PC-3 (cell line): Measurements from ENCODE around the gene ABCA5. TPM values are rescaled to one million over a fixed set of nuclear protein-coding genes. Genes with fewer than 3 reads are reported as not detected.

Experiments
- ATAC-seq: fragments of 200-7000 bp; cut with Tn5 transposase; 2 replicates; pipeline ENCODE4 v1.9.1; 2020; ENCODE audit warnings: mild to moderate bottlenecking, moderate library complexity
- BruUV-seq: library from RNA; stranded (reverse); fragments of 400-500 nt; replicated peaks from 2 replicates; lab custom pipeline; 2021; lab: Mats Ljungman, UMichigan
- CTCF ChIA-PET: fragments of 300-600 bp; sonication (Branson Sonifier 250); formaldehyde crosslinking; loops from one replicate; lab custom pipeline; 2022; ENCODE audit warnings: antibody characterized with exemption; lab: Charles Lee
- POLR2A ChIA-PET: fragments of 300-600 bp; sonication (Branson Sonifier 250); formaldehyde crosslinking; loops from one replicate; lab custom pipeline; 2022; ENCODE audit warnings: antibody characterized with exemption; ENCODE audit not compliant: unreplicated experiment; lab: Charles Lee
- DNase-seq: peaks from one replicate; pipeline ENCODE4 v3.0.0-alpha.2; 2015
- H2AFZ ChIP-seq: fragments of 300-600 bp; sonication (generic); 2 replicates; pipeline ENCODE4 v1.6.0; 2016; ENCODE audit warnings: antibody characterized with exemption, low read length
- H3F3A ChIP-seq: fragments of 300-600 bp; sonication (generic); one replicate; pipeline ENCODE4 v1.6.0; 2017; ENCODE audit warnings: antibody characterized with exemption, low read length, control low read depth, mild to moderate bottlenecking; ENCODE audit not compliant: unreplicated experiment
- H3K27ac ChIP-seq: fragments of 300-600 bp; sonication (generic); 2 replicates; pipeline ENCODE4 v1.5.1; 2016; ENCODE audit warnings: mild to moderate bottlenecking, low read length
- H3K27me3 ChIP-seq: fragments of 300-600 bp; sonication (generic); 2 replicates; pipeline ENCODE4 v1.6.1; 2016; ENCODE audit warnings: low read length, mixed read lengths
- H3K36me3 ChIP-seq: fragments of 300-600 bp; sonication (generic); 2 replicates; pipeline ENCODE4 v1.6.1; 2016; ENCODE audit warnings: low read depth, mixed run types, low read length, mixed read lengths
- H3K4me1 ChIP-seq: fragments of 300-600 bp; sonication (generic); 2 replicates; pipeline ENCODE4 v1.5.1; 2016; ENCODE audit warnings: low read length; ENCODE audit not compliant: insufficient read depth
- H3K4me2 ChIP-seq: fragments of 300-600 bp; sonication (generic); 2 replicates; pipeline ENCODE4 v1.6.0; 2016; ENCODE audit warnings: low read length
- H3K4me3 ChIP-seq: fragments of 300-600 bp; sonication (generic); 2 replicates; pipeline ENCODE4 v1.5.1; 2016; ENCODE audit warnings: mild to moderate bottlenecking, low read length, mixed read lengths
- H3K79me2 ChIP-seq: fragments of 300-600 bp; sonication (generic); 2 replicates; pipeline ENCODE4 v1.6.1; 2017; ENCODE audit warnings: low read length, mixed read lengths
- H3K9ac ChIP-seq: fragments of 300-600 bp; sonication (generic); 2 replicates; pipeline ENCODE4 v1.6.0; 2016; ENCODE audit warnings: mild to moderate bottlenecking, low read length
- H3K9me2 ChIP-seq: fragments of 300-600 bp; sonication (generic); replicated peaks from 2 replicates; pipeline ENCODE4 v1.6.1; 2016; ENCODE audit warnings: mixed run types, low read length, mixed read lengths
- H3K9me3 ChIP-seq: fragments of 300-600 bp; sonication (generic); 2 replicates; pipeline ENCODE4 v1.6.1; 2016; ENCODE audit warnings: low read length, mixed read lengths
- H4K20me1 ChIP-seq: fragments of 300-600 bp; sonication (generic); 2 replicates; pipeline ENCODE4 v1.6.1; 2016; ENCODE audit warnings: low read length, mixed read lengths
- EZH2 ChIP-seq: fragments of 300-600 bp; sonication (generic); IDR thresholded peaks from one replicate; pipeline ENCODE4 v1.6.1; 2017; ENCODE audit warnings: antibody characterized with exemption, mild to moderate bottlenecking, low read length; ENCODE audit not compliant: unreplicated experiment
- EZH2phosphoT487 ChIP-seq: fragments of 300-600 bp; sonication (generic); IDR thresholded peaks from 2 replicates; pipeline ENCODE4 v1.6.1; 2018; ENCODE audit warnings: mild to moderate bottlenecking, antibody characterized with exemption, low read length, borderline replicate concordance
- intact Hi-C: fragments of 100-400 bp; cut with micrococcal nuclease; formaldehyde crosslinking; loops from 2 replicates; pipeline ENCODE4 v1.9.0; 2023
- total RNA-seq: library from RNA; depleted of rRNA; stranded (reverse); fragments of >200 nt; gene quantifications from 2 replicates; pipeline ENCODE4 v1.2.3, GENCODE V29; 2014
- TF ChIP-seq, protein P1 (sequence below): fragments of 300-600 bp; sonication (generic); conservative IDR thresholded peaks from 2 replicates; pipeline ENCODE4 v1.5.1; 2017; ENCODE audit warnings: antibody characterized with exemption, low read depth, mild to moderate bottlenecking, low read length

ABCA5 gene
- total RNA-seq, 1 experiment from 2014 or later = 7.0 TPM

DNA sequence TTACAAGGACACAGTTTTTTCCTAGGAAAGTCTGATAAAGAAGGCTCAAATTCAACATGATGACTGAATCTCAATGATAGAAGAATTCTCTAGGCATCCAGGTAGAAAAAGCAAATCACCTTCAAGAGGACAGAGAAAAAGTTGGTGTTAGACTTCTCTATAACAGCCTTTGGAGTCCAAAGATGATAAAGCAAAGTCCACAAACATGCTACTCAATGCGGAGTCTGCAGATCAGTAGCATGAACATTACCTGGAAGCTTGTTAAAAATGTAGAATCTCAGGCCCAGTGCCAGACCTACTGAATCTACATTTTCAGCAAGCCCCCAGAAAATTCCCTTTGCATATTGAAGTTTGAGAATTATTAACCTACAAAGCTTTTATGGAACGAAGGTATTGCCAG is 46.1 kb upstream of the ABCA5 start:
- no peaks in the 10 kb centered on the region for H3K36me3 ChIP-seq
- H3F3A ChIP-seq = no peaks in the 10 kb centered on the region
- DNase-seq = no peak
- no peak overlapping the region for H3K4me2 ChIP-seq
- H3K27ac ChIP-seq = no peak overlapping the region
- H3K27me3 ChIP-seq = no peaks in the 10 kb centered on the region
- no peaks in the 10 kb centered on the region for H3K4me1 ChIP-seq
- ChIA-PET POLR2A (no interaction called here), CTCF (no interaction called here)
- H3K9ac ChIP-seq = no peak overlapping the region
- no peaks in the 10 kb centered on the region for H4K20me1 ChIP-seq
- no peaks in the 10 kb centered on the region for H3K9me3 ChIP-seq
- no peak for ATAC-seq
- H2AFZ ChIP-seq = no peak overlapping the region
- intact Hi-C loops = no loop called here
- TF ChIP-seq, protein P1, sequence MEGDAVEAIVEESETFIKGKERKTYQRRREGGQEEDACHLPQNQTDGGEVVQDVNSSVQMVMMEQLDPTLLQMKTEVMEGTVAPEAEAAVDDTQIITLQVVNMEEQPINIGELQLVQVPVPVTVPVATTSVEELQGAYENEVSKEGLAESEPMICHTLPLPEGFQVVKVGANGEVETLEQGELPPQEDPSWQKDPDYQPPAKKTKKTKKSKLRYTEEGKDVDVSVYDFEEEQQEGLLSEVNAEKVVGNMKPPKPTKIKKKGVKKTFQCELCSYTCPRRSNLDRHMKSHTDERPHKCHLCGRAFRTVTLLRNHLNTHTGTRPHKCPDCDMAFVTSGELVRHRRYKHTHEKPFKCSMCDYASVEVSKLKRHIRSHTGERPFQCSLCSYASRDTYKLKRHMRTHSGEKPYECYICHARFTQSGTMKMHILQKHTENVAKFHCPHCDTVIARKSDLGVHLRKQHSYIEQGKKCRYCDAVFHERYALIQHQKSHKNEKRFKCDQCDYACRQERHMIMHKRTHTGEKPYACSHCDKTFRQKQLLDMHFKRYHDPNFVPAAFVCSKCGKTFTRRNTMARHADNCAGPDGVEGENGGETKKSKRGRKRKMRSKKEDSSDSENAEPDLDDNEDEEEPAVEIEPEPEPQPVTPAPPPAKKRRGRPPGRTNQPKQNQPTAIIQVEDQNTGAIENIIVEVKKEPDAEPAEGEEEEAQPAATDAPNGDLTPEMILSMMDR = no peak
- TF ChIP-seq EZH2phosphoT487 = no peak
- TF ChIP-seq EZH2 = no peak
- no peak overlapping the region for H3K4me3 ChIP-seq
- H3K9me2 ChIP-seq = no peaks in the 10 kb centered on the region
- BruUV-seq = no TSS peak
- H3K79me2 ChIP-seq = no peaks in the 10 kb centered on the region

DNA sequence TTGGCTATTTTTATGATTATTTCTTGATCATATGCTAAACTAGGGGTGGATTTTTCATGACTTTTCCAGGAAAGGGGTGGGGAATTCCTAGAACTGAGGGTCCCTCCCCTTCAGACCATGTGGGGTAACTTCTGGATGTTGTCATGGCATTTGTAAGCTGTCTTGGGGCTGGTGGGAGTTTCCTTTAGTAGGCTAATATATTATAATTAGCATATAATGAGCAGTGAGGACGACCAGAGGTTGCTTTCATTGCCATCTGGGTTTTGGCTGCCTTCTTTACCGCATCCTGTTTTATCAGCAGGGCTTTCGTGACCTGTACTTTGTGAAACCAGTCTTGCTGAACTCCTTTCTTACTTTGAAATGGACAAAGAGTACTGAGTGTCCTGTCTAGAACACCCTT is 40.4 kb upstream of the ABCA5 start:
- no peaks in the 10 kb centered on the region for H3K4me1 ChIP-seq
- H3F3A ChIP-seq = no peaks in the 10 kb centered on the region
- no peak overlapping the region for H3K27ac ChIP-seq
- no peak overlapping the region for H3K4me3 ChIP-seq
- no peak overlapping the region for H3K9ac ChIP-seq
- H3K36me3 ChIP-seq = no peaks in the 10 kb centered on the region
- no peak overlapping the region for H3K4me2 ChIP-seq
- POLR2A ChIA-PET = no interaction called here
- H3K9me2 ChIP-seq = no peaks in the 10 kb centered on the region
- CTCF ChIA-PET = no interaction called here
- H3K79me2 ChIP-seq = no peaks in the 10 kb centered on the region
- no peaks in the 10 kb centered on the region for H3K27me3 ChIP-seq
- intact Hi-C loops = no loop called here
- BruUV-seq = no TSS peak
- no peak overlapping the region for H2AFZ ChIP-seq
- no peak for TF ChIP-seq EZH2phosphoT487
- TF ChIP-seq EZH2 = no peak
- TF ChIP-seq, protein P1 = no peak
- ATAC-seq (no peak), DNase-seq (no peak)
- no peaks in the 10 kb centered on the region for H3K9me3 ChIP-seq
- H4K20me1 ChIP-seq = no peaks in the 10 kb centered on the region

DNA sequence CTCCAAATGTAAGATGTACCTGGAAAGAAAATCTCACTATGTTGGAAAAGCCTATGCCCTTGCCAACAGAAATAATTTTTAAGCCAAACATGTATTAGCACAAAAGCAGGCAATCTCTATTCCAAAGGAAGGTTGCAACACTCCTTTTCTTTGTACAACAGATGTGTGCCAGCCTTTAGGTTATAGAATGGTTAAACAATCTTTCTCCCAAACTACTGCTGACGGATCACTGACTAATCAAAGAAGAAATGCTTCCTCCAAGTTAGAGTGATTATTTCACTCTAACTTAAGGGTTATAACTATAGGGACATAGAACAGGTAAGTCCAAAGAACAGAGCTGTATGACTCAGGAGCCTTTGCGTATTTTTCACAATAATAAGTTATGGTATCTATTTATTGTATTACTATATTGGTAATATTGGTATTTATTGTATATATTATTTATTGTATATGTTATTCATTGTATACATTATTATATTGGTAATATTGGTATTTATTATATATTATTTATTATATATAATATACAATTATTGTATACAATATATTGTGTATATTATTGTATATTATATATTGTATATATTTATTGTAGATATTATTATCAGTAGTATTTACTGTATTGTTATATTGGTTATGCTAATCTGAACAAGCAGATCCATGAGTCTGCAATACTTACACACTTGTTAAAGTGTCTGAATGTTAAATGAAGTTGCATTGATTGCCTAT is 36.7 kb upstream of the ABCA5 start:
- ChIA-PET POLR2A (no interaction called here), CTCF (no interaction called here)
- H3K79me2 ChIP-seq = no peaks in the 10 kb centered on the region
- intact Hi-C loops = no loop called here
- H3K27ac ChIP-seq = no peak overlapping the region
- 0 out of 2 replicates have a peak overlapping the region, but pooled peaks have one; percentile 7 for H2AFZ ChIP-seq
- no peak overlapping the region for H3K9ac ChIP-seq
- H3K36me3 ChIP-seq = no peaks in the 10 kb centered on the region
- no peaks in the 10 kb centered on the region for H3K9me2 ChIP-seq
- TF ChIP-seq, protein P1 = no peak
- TF ChIP-seq EZH2phosphoT487 = no peak
- TF ChIP-seq EZH2 = no peak
- H3K27me3 ChIP-seq = no peaks in the 10 kb centered on the region
- DNase-seq = peak; percentile 33
- H3K4me3 ChIP-seq = no peak overlapping the region
- no peaks in the 10 kb centered on the region for H3K9me3 ChIP-seq
- no peak for ATAC-seq
- no TSS peak for BruUV-seq
- H4K20me1 ChIP-seq = no peaks in the 10 kb centered on the region
- no peaks in the 10 kb centered on the region for H3K4me1 ChIP-seq
- H3F3A ChIP-seq = no peaks in the 10 kb centered on the region
- no peak overlapping the region for H3K4me2 ChIP-seq
